GM06990 (cell line): ENCODE measurements around the gene TMEM163.

Experiments
- DNase-seq: peaks from one replicate; pipeline ENCODE4 v3.0.0-alpha.2; 2011; ENCODE audit not compliant: insufficient read length; ENCODE audit errors: extremely low read depth
- H3K27me3 ChIP-seq: replicated peaks from 2 replicates; pipeline ENCODE4 v1.6.0; 2011; ENCODE audit warnings: low read length; ENCODE audit not compliant: control insufficient read depth, insufficient read depth
- H3K36me3 ChIP-seq: 2 replicates; pipeline ENCODE4 v1.5.1; 2011; ENCODE audit warnings: low read length; ENCODE audit not compliant: control insufficient read depth, insufficient read depth
- H3K4me3 ChIP-seq: replicated peaks from 2 replicates; pipeline ENCODE4 v1.5.1; 2011; ENCODE audit warnings: low read depth, mild to moderate bottlenecking, control low read depth, low read length
- CTCF ChIP-seq: IDR thresholded peaks from 2 replicates; pipeline ENCODE4 v1.5.1; 2011; ENCODE audit warnings: low read length, control low read depth, mild to moderate bottlenecking, inconsistent platforms; ENCODE audit not compliant: insufficient read depth, poor library complexity, severe bottlenecking

The TMEM163 gene

GRCh38 chr2:134689315-134689714 is 29.5 kb downstream of the TMEM163 start:
- no peak for DNase-seq
- no peak for TF ChIP-seq CTCF
- no peaks in the 10 kb centered on the region for H3K36me3 ChIP-seq
- H3K27me3 ChIP-seq, result no peaks in the 10 kb centered on the region
- no peak overlapping the region for H3K4me3 ChIP-seq

DNA sequence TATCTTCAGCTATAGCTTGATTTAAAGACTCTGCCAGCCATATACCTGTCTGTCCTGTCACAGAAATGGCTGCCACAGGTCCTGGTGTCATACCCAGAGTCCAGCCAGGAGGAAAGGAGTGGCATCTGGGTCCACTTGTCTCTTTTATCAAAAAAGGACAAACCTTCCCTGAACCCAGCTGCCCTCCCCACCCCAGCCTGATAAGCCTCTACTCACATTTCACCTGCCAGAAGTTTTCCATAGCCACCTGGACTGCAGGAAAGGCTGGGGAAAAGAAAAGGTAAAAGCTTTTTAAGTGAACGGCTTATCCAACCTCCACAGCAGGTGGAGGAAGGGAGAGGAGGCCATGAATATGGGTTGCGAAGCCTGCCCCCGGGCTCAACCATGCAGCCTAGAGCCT is 32.8 kb downstream of the TMEM163 start:
- H3K4me3 ChIP-seq, result no peak overlapping the region
- H3K27me3 ChIP-seq, result no peaks in the 10 kb centered on the region; the same call in 1 of the 2 replicates
- DNase-seq, result no peak
- H3K36me3 ChIP-seq, result no peaks in the 10 kb centered on the region
- TF ChIP-seq CTCF, result no peak

GRCh38 chr2:134683561-134684112 is 35.2 kb downstream of the TMEM163 start:
- H3K36me3 ChIP-seq, result no peaks in the 10 kb centered on the region
- H3K27me3 ChIP-seq, result no peaks in the 10 kb centered on the region; the same call in 1 of the 2 replicates
- H3K4me3 ChIP-seq, result no peak overlapping the region
- TF ChIP-seq CTCF, result no peak
- peak; percentile 47 for DNase-seq

DNA sequence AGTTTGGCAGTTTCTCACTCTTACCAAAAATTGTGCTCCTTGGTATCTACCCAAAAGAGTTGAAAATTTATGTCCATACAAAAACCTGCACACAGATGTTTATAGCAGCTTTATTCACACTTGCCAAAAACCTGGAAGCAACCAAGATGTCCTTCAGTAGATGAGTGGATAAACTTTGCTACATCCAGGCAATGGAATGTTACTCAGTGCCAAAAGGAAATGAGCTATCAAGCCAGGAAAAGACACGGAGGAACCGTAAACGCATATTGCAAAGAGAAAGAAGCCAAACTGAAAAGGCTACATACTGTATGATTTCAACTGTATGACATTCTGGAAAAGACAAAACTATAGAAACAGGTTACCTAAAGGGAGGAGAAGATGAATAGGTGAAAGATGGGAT is 36.1 kb downstream of the TMEM163 start:
- TF ChIP-seq CTCF, result no peak
- no peak overlapping the region for H3K4me3 ChIP-seq
- DNase-seq, result no peak

GRCh38 chr2:134681201-134681600 is 37.6 kb downstream of the TMEM163 start:
- no peak for DNase-seq
- no peak overlapping the region for H3K4me3 ChIP-seq
- no peak for TF ChIP-seq CTCF
- H3K27me3 ChIP-seq, result no peaks in the 10 kb centered on the region; the same call in 1 of the 2 replicates
- H3K36me3 ChIP-seq, result no peaks in the 10 kb centered on the region

More for the DNA sequence above, 36.1 kb downstream of the TMEM163 start:
- no peaks in the 10 kb centered on the region; the same call in 1 of the 2 replicates for H3K27me3 ChIP-seq
- no peaks in the 10 kb centered on the region for H3K36me3 ChIP-seq

DNA sequence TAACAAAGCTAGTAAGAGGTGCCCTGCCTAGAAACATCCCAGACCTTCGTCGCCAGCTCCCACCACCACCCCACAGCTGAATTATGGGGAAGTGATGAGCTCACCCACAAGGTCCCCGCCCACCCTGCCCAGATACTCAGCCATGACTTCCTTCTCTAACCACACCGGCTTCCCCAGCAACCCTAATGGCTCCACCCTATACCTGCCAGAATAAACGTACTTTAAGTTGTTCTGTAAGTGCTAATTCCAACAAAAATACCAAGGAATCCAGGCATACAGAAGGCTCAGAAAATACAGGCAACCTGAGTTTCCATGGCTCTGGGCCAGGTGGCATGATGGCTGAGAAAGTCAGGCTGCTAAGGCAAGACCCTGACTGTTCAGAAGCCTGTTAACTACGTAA is 39.1 kb downstream of the TMEM163 start:
- no peak for DNase-seq
- no peak for TF ChIP-seq CTCF
- H3K36me3 ChIP-seq, result no peaks in the 10 kb centered on the region
- H3K27me3 ChIP-seq, result no peaks in the 10 kb centered on the region; the same call in 1 of the 2 replicates
- H3K4me3 ChIP-seq, result no peak overlapping the region
